MM.1S (cell line): ENCODE results near the gene PFKFB4.

Experiments
- DNase-seq: peaks from one replicate; pipeline ENCODE4 v3.0.0-alpha.2; 2015
- H2AFZ ChIP-seq: fragments of 300-600 bp; sonication (generic); 2 replicates; pipeline ENCODE4 v1.6.0; 2016; ENCODE audit warnings: antibody characterized with exemption, low read length
- H3F3A ChIP-seq: fragments of 300-600 bp; sonication (generic); 2 replicates; pipeline ENCODE4 v1.6.1; 2016; ENCODE audit warnings: mild to moderate bottlenecking, antibody characterized with exemption, low read length, moderate library complexity, mixed read lengths; ENCODE audit not compliant: insufficient read depth
- H3K27ac ChIP-seq: fragments of 300-600 bp; sonication (generic); 2 replicates; pipeline ENCODE4 v1.5.1; 2016; ENCODE audit warnings: mild to moderate bottlenecking, low read length
- H3K27me3 ChIP-seq: fragments of 300-600 bp; sonication (generic); replicated peaks from 2 replicates; pipeline ENCODE4 v1.6.0; 2016; ENCODE audit warnings: low read length; ENCODE audit not compliant: insufficient read depth
- H3K36me3 ChIP-seq: fragments of 300-600 bp; sonication (generic); replicated peaks from 2 replicates; pipeline ENCODE4 v1.6.1; 2016; ENCODE audit warnings: mild to moderate bottlenecking, low read length, mixed read lengths; ENCODE audit not compliant: insufficient read depth
- H3K4me1 ChIP-seq: fragments of 300-600 bp; sonication (generic); 2 replicates; pipeline ENCODE4 v1.6.1; 2016; ENCODE audit warnings: low read length, mixed read lengths
- H3K4me2 ChIP-seq: fragments of 300-600 bp; sonication (generic); 2 replicates; pipeline ENCODE4 v1.6.0; 2016; ENCODE audit warnings: low read depth, low read length
- H3K4me3 ChIP-seq: fragments of 300-600 bp; sonication (generic); 2 replicates; pipeline ENCODE4 v1.5.1; 2016; ENCODE audit warnings: low read length, mixed read lengths
- H3K79me2 ChIP-seq: fragments of 300-600 bp; sonication (generic); 2 replicates; pipeline ENCODE4 v1.6.1; 2016; ENCODE audit warnings: mixed run types, low read length, mixed read lengths
- H3K9ac ChIP-seq: fragments of 300-600 bp; sonication (generic); 2 replicates; pipeline ENCODE4 v1.6.1; 2016; ENCODE audit warnings: low read length, mixed read lengths
- H3K9me2 ChIP-seq: fragments of 300-600 bp; sonication (generic); replicated peaks from 2 replicates; pipeline ENCODE4 v1.6.1; 2016; ENCODE audit warnings: mild to moderate bottlenecking, low read length, mixed read lengths; ENCODE audit not compliant: insufficient read depth
- H3K9me3 ChIP-seq: fragments of 300-600 bp; sonication (generic); replicated peaks from 2 replicates; pipeline ENCODE4 v1.6.1; 2016; ENCODE audit warnings: mild to moderate bottlenecking, low read length, mixed read lengths; ENCODE audit not compliant: insufficient read depth
- H4K20me1 ChIP-seq: fragments of 300-600 bp; sonication (generic); 2 replicates; pipeline ENCODE4 v1.6.1; 2016; ENCODE audit warnings: mild to moderate bottlenecking, low read length, moderate library complexity, mixed read lengths; ENCODE audit not compliant: insufficient read depth
- CTCF ChIP-seq: fragments of 300-600 bp; sonication (generic); IDR thresholded peaks from 2 replicates; pipeline ENCODE4 v1.5.1; 2016; ENCODE audit warnings: antibody characterized with exemption, low read length, mixed read lengths
- EZH2 ChIP-seq: fragments of 300-600 bp; sonication (generic); optimal IDR thresholded peaks from 2 replicates; pipeline ENCODE3; 2017; ENCODE audit warnings: low read depth, mild to moderate bottlenecking, antibody characterized with exemption, low read length, mixed read lengths
- EZH2phosphoT487 ChIP-seq: fragments of 300-600 bp; sonication (generic); IDR thresholded peaks from 2 replicates; pipeline ENCODE4 v1.6.1; 2018; ENCODE audit warnings: antibody characterized with exemption, low read length

Gene PFKFB4

GRCh38 chr3:48519277-48519643 is 37.3 kb downstream of the PFKFB4 start:
- no peak overlapping the region for H3K9ac ChIP-seq
- H3K4me1 ChIP-seq, result peaks cover 11% of the 10 kb centered on the region
- no peaks in the 10 kb centered on the region for H4K20me1 ChIP-seq
- no peak overlapping the region for H3K4me2 ChIP-seq
- no peak overlapping the region for H2AFZ ChIP-seq
- H3K9me2 ChIP-seq, result no peaks in the 10 kb centered on the region
- no peak overlapping the region for H3K4me3 ChIP-seq
- DNase-seq, result no peak
- no peak overlapping the region for H3K27ac ChIP-seq
- TF ChIP-seq EZH2 (no peak), CTCF (no peak), EZH2phosphoT487 (no peak)
- H3K36me3 ChIP-seq, result no peaks in the 10 kb centered on the region
- peaks cover 39% of the 10 kb centered on the region for H3K27me3 ChIP-seq
- peaks cover 5% of the 10 kb centered on the region; the same call in 1 of the 2 replicates for H3F3A ChIP-seq
- no peaks in the 10 kb centered on the region for H3K9me3 ChIP-seq
- no peaks in the 10 kb centered on the region for H3K79me2 ChIP-seq

DNA sequence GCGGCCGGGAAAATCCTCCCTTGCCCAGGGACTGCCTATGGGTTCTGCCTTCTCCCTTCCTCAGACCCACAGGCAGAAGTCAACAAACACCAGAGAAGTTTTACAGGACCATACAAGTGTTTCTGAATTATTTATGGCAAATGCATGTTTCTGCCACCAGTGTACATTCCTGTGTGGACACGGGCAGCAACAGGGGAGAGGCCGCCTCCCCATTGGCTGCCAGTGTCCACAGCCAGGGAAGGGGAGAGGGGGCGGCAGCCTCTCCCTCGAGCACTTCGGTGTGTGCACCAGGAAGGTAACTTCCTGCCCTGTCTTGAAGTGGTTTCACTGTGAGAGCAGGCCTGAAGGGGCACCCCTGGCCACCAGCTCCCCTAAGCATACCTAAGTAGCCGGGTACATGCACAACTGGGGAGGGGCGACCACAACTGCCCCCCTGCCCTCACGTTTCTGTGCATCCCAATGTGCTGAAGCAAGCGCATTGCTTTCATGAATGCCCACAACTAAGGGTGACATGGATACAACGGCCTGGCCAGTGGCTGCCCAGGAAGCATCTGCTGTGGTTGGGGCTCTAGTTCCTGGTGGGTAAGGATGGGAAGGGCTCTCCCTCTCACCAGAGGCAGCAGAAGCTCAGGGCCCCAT is 37.8 kb downstream of the PFKFB4 start:
- Histone ChIP-seq H2AFZ (no peak overlapping the region), H3K36me3 (no peaks in the 10 kb centered on the region), H3K27ac (no peak overlapping the region), H3K9me2 (no peaks in the 10 kb centered on the region), H3K4me2 (no peak overlapping the region), H3F3A (peaks cover 5% of the 10 kb centered on the region; the same call in 1 of the 2 replicates), H3K4me3 (no peak overlapping the region), H3K9me3 (no peaks in the 10 kb centered on the region), H4K20me1 (no peaks in the 10 kb centered on the region), H3K79me2 (no peaks in the 10 kb centered on the region), H3K27me3 (peaks cover 39% of the 10 kb centered on the region), H3K9ac (no peak overlapping the region), H3K4me1 (peaks cover 11% of the 10 kb centered on the region)
- TF ChIP-seq EZH2phosphoT487 (no peak), CTCF (no peak), EZH2 (no peak)
- no peak for DNase-seq

DNA sequence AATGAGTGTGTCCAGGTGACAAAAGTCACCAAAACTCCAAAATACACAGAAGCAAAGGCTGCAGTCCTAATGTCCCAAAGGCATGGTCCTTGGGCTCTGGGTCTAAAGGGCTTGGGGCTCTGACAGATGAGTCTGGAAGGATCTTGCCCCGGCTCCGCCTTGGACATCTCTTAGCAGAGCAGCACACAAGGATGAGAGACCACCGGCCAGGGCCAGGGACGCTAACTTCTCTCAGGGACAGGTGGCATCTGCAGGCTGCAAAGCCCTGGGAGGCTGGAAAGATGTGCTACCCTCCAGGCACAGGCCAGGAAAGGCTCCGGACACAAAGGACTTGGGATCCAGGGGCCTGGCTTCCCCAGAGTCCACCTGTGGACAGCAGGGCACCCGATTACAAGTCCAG is 38.5 kb downstream of the PFKFB4 start:
- TF ChIP-seq EZH2, result no peak
- no peak for TF ChIP-seq EZH2phosphoT487
- no peak for TF ChIP-seq CTCF
- H3K9me3 ChIP-seq, result no peaks in the 10 kb centered on the region
- H3K9me2 ChIP-seq, result no peaks in the 10 kb centered on the region
- no peak for DNase-seq
- H3K9ac ChIP-seq, result no peak overlapping the region
- no peaks in the 10 kb centered on the region for H4K20me1 ChIP-seq
- H3K4me2 ChIP-seq, result no peak overlapping the region
- H3K79me2 ChIP-seq, result no peaks in the 10 kb centered on the region
- H3F3A ChIP-seq, result peaks cover 5% of the 10 kb centered on the region; the same call in 1 of the 2 replicates
- H3K27me3 ChIP-seq, result peaks cover 39% of the 10 kb centered on the region
- H3K36me3 ChIP-seq, result no peaks in the 10 kb centered on the region
- H2AFZ ChIP-seq, result no peak overlapping the region
- H3K4me3 ChIP-seq, result no peak overlapping the region
- peaks cover 11% of the 10 kb centered on the region for H3K4me1 ChIP-seq
- H3K27ac ChIP-seq, result no peak overlapping the region
